Stimulated activated CD4-positive, alpha-beta T cell treated with anti-CD3 and anti-CD28 coated beads, Interleukin-4, amount 100 ng/mL, for 48 hours (primary cell): ENCODE measurements around the gene THOC1.

ENCODE experiments used
- DNase-seq, 2 donors: peaks; one replicate each; pipeline ENCODE4 v3.0.0-alpha.2; 2020; ENCODE audit warnings: low read depth in 2 of 2

The THOC1 gene

GRCh38 chr18:274313-274712 is 6.5 kb upstream of the THOC1 start:
- DNase-seq: no peak

- DNase-seq: no peak
Observed at GRCh38 chr18:273525-273924, 5.7 kb upstream of the THOC1 start.

DNA sequence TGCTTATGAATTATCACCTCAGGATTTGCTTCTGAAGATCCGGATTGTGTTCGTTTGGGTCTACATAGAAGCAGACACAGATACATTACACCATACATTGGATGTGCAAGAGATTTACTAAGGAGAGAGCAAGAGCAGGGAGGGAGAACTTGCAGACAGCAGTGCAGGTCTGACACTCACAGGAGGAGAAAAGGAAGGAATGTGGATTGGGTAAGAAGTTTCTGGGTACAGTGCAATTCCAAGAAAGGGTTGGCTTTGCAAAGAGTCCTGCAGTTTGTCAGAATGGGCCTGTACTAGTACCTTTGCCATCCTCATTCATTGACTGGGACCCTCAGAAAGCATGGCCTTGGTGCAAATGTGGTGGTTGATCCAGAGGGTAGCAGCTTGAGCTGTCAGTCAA is 4.8 kb upstream of the THOC1 start:
- no peak for DNase-seq

DNA sequence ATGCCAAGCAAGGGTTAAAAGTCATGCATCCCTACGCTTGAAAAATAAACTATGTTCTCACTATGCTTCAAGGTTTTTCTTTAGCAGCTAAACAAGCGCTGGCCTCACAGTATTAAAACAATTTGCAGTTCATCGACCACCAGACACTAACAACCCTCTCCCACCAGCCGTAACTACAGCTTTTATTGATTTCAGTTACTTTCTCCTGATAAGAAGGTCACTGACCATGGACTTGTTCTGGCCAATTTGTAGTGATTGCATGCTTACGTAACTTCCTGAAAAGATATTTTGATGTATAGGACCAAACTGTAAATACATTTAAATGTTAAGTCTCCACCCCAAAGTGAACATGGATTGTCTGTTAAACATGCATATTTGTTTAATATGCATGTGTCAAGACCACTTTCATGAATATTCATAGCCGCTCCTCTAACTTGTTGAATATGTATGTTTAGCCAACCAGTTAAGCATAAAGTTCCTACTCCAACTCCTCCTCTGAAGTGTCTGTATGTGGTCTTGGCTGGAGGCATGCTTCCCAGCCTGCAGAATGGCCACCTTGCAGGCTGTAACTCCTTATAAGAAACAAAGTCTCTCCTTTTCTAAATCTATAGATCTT is 1.7 kb upstream of the THOC1 start:
- no peak for DNase-seq

GRCh38 chr18:267380-267687 is 513 bp downstream of the THOC1 start:
- no peak for DNase-seq

DNA sequence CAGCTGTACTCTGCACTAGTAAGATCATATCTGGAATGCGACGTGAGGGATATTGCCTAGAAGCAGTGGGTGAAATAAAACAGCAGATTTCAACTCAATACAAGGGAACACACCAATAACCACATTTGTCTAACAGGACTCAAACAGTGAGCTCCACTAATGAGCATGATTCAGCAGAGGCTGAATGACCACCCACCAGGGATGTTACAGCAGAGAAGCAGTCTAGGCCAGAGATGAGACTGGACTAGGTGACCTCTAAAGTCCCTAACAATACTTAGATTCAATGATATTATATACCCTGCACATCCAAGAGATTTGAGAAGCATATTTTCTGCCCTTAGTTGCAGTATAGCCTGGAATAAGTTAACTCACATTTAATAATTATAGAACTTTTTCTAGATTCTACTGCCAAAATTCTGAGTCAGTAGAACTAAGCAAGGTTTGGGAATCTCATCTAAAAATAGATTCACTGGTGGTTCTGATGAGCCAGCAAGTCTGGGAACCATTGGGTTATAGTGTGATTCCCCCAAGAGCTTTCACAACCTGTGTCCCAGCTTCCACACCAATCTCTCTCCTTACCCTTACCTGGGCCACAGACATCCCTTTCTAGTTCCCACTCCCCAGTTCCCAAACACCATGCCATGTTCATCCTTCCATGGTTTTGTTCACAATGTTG is 6.3 kb downstream of the THOC1 start:
- no peak for DNase-seq

DNA sequence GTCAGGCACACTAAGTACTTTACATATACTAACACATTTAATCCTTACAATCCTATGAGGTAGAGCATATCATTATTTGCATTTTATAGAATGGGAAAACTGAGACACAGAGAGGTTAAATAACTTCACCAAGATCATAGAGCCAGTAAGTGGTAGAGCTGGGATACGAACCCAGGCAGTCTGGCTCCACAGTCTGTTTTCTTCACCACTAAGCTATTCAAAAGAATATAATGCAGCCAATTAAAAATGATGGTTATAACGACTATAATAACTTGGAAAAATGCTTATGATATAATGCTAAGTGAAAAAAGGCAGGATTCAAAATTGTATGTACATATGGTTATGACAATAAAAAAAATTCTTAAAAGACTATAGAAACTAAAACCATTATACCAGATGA is 7.3 kb downstream of the THOC1 start:
- no peak for DNase-seq

GRCh38 chr18:255171-255570 is 12.7 kb downstream of the THOC1 start:
- no peak for DNase-seq

- no peak for DNase-seq
Observed at GRCh38 chr18:253121-253520, 14.7 kb downstream of the THOC1 start.

- DNase-seq: no peak
Observed at GRCh38 chr18:251572-251971, 16.3 kb downstream of the THOC1 start.

GRCh38 chr18:250685-251084 is 17.2 kb downstream of the THOC1 start:
- no peak for DNase-seq

- no peak for DNase-seq
Observed at GRCh38 chr18:248053-248452, 19.8 kb downstream of the THOC1 start.

DNA sequence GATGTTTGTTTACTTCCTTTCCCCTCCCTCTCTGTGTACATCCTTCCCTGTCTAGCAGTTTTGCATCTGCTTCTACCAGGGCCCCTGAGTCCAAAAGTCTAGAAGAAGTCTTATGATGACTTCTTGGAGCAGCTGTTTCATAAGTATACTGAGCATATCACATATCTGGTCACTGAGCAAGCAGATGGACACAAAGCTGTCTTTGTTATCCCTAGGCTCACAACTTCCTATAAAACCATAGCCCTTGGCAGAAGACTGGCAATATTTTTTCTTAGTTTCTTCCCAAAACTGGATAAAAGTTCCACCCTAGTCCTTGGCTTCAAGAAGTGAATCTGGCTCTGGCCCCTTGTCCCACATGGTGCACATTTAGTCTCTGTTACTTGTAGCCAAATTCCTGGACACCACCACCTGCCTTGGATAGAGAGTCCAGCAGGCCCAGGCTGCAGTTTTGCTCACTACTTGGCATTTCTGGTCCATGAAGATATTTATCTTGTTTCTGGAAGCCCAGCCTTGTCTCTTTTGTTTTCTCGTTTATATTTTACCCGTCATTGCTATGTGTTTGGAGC is 22.5 kb downstream of the THOC1 start:
- DNase-seq: no peak

GRCh38 chr18:240175-240574 is 27.7 kb downstream of the THOC1 start:
- no peak for DNase-seq

- DNase-seq: no peak
Observed at GRCh38 chr18:231563-231962, 36.3 kb downstream of the THOC1 start.

GRCh38 chr18:228586-228985 is 39.3 kb downstream of the THOC1 start:
- DNase-seq: no peak

- DNase-seq: no peak
Observed at GRCh38 chr18:227902-228301, 39.9 kb downstream of the THOC1 start.

DNA sequence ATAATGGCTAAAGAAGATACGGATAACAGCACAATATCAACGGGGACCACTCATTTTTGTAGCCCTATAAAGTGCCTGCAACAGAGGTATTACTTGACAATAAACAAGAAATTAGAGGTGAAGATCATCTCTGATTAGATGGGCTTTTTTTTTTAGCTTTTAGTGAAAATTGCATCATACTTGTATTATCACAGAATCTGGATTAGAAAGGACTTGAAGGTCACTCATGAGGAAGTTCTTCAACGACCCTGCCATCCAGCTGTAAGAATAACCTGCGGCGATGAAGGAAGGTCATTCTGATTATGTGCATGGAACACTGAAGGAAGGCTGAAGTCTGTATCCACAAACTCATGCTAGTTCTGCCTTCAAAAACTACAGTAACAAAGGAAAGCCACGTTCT is 40.5 kb downstream of the THOC1 start:
- no peak for DNase-seq

DNA sequence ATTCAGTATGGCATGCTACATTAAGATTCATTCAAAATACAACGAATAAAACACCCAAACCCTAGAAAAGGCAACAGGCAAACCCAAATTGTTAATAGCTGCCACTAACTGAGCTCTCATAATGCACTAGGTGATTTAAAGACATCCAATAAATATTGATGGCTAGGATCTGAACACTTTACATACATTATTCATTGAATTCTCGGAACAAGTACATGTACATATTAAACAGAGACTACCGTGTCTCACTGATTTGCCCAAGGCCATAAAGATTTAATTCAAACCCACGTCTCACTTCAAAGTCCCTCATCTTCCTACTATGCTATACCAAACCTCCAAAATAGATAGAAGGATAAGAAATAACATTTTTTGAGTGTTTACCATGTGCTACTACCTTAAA is 42.1 kb downstream of the THOC1 start:
- DNase-seq: no peak

DNA sequence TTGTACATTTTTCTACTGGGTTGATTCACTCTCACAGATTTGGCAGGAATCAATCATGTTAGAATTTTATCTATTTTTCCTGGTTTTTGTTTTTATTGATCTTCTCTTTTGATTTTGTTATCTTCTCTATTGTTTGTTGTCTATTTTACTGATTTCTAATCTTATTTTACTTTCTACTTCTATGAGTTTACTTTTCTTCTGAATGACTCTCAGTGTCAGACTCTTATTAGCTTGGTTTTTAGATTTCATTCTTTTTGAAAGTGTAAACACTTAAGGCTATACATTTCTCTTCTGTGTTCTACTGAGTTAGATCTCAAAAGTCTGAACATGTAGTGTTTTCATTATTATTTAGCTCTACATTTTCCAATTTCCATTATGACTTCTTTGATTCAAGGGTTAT is 47.1 kb downstream of the THOC1 start:
- no peak for DNase-seq

DNA sequence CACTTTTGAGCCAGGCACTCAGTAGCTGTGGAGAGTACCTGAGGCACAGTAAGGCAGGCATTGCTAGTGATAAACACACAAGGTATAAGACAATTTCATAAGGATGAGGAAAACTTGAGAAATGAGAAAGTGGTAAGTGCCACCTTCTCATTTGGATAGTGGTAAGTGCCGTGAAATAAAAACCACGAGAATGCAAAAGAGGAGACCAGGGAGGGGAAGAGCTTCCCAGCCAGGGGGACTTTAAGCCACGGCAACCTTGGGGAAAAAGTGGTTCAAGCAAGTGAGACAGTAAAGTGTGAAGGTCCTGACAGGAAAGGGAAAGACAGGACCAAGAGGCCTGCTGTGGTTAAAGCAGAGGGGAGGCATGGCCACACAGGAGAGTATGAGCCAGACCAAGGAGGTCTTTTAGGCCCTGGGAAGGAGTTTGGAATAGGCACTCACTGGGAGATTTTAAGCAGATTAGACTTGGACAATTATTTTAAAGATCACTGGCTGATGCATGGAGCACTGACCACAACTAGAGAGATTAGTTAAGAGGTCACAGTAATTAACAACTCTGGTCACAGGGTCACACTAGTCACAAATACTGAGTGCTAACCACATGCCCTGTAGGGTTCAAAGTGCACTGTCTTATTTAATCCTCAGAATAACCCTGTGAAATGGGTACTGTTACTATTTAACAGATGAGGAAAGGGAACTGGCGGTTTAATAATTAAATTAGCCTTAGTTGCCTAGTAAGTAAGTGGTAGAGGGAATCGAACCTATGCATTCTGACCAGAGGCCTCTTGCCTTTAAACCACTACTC is 50.1 kb downstream of the THOC1 start:
- DNase-seq: no peak

DNA sequence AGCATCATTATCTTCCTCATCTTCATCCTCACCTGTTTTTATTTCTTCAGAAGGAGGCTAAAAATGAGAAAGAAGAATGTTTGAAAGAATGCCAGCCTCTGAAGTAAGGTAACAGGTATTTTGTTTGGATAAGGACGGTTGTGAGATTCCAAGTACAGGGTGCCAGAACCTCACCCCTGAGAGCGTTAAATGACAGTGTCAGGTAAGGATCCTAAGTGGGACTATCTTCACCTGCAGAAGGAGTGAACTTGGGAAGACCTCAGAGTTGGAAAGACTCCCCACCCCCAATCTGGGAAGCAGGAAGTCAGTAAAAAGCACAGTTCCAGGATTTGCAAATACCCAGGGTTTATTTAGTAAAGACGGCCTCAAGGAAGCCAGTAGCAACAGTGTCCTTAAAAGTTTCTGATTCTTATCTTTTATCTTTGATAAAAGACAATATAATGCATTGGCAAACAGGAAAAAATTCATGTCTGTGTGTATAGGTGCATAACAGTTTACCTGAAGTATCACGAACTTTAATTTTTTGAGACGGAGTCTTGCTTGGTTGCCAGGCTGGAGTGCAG is 52.3 kb downstream of the THOC1 start:
- no peak for DNase-seq

DNA sequence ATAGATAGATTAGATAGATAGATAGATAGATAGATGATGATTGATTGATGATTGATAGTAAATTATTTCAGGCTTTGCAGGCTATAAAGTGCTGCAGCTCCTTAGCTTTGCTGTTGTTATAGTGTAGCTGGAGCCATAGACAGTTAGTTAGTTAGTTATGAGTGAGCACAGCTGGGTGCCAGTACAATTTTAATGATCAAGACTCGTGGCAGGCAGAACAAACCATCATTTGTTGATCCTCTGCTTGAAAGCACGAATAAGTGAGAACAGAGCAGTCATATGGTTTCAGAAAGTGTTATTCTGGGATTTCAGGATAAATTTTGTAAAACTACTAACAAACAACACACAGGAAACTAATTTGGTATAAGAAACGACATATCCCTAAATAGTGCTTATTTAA is 53.9 kb downstream of the THOC1 start:
- no peak for DNase-seq
